DMS114 treated with DMSO at 0.1 percent for 48 hours (cell line): ENCODE measurements around the gene OBSL1.

ENCODE experiments used
- DNase-seq: peaks from one replicate; lab custom pipeline; 2025; ENCODE audit not compliant: unreplicated experiment; lab: John Stamatoyannopoulos, UW

Gene OBSL1

DNA sequence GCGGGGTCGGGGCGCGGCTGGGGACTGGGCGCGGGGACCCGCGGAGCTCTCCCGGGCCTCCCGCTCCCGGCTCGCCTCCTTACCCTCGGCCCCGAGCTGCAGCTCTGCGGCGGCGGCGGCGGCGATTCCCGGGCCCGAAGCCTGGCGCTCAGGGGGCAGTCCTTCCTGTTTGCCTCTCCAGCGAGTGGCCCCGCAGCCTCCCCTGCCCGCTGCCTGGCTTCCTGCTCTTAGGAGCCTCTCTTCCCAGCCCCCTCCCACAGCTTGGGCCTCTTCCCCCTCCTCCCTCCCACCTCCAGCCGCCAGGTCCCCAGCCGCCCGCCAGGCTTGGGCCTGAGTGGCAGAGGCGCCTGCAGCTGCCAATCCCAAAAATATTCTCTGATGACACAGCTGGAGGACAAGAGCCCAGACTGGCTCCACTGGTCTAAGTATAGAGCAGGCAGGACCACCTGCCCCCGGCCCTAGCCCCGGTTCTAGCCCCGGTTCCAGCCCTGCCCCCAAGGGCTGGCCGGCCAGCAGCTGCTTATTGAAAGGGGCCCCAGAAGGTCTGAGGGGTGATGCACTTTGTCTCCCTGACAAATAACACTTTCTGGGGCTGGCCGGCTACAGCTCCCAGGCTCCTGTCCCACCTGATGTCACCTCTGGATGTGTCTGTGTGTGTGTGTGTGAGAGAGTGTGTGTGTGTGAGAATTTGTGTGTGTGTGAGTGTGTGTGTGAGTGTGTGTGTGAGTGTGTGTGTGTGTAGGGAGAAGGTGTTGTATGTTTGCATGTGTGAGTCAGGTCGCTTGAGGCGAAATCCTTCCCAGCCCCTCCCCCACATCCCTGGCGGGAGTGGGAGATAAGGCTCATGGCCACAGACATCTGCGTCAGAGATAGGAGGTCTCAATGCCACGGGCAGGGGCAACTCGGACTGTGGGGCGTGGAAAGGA lies at the start of gene OBSL1:
Gene OBSL1 (minus strand): TSS at position 229 of the 926 bp plus-strand sequence. CDS start 307 bp downstream, outside the sequence.
- DNase-seq, result peak; percentile 8

DNA sequence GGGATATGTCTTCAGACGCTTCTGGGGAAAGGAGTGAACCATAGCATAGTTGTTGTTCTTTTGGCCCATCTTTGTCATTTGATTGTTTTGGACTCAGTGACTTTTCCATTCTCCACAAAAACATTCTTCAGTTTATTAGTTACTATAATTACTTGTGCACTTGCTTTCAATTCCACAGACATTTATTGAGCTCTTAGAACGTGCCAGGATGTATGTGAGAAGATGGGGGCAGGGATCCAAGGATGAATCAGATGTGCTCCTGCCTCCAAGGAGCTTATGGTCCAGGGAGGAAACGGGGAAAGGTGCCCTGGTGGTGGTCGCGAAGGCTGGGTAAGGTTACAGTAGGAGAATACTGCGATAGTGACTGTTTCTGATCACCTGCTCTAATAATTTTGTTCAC lies 49.2 kb upstream of the OBSL1 start:
- no peak for DNase-seq

DNA sequence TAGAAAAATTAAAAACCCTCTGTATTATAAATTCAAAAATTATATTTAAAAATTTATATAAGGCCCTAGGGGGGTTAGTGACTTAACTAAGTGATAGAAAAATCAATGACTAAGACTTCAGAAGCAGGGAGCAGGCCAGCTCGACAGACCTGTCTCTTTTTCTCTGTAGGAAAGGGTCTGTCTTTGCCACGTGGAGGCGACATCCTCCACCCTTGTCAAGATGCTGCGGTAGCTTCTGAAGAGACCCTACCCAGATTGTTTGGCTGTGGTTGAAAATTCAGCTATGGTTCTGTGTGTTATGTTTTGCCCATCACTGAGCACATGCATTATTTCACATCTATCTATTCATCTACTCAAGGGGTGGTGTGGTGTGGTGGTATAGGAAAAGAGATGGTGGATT lies 47.9 kb upstream of the OBSL1 start:
- no peak for DNase-seq

DNA sequence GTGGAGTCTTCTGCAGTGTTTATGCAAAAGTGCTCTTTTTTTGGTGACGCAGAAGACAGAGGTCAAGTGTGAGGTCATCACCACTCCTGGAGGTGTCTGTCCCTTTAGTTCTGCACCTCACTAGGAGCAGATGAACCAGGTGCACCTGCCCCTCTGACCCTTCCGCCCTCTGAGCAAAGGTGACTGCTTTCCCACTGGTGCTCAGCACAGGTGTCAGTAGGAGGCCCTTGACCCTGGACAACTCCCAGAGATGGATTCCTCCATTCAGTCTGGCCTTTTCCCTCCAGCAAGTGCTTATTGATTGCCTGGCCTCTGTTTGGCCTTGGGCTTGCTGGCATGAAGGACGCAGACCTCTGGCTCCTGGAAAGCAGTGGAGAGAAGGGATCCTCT lies 47.4 kb upstream of the OBSL1 start:
- no peak for DNase-seq

DNA sequence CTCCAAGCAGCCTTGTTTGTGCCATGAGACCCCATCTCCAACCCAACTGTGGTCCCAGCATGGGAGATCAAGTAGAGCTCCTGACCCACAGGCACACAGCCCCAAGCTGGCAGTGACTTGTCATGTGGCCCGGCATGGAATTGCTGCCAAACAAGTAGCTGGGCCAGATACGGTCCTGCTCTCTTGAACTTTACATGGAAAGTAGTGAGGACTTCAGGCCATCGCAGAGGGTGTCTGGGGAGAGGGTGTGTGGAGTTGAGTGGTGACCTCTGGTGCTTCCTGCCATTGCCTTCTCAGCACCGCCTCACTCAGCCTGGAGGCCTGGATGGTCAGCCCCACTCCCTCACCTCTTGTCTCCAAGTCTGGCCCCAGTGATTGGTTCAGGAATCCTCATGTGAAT lies 45.2 kb upstream of the OBSL1 start:
- no peak for DNase-seq

DNA sequence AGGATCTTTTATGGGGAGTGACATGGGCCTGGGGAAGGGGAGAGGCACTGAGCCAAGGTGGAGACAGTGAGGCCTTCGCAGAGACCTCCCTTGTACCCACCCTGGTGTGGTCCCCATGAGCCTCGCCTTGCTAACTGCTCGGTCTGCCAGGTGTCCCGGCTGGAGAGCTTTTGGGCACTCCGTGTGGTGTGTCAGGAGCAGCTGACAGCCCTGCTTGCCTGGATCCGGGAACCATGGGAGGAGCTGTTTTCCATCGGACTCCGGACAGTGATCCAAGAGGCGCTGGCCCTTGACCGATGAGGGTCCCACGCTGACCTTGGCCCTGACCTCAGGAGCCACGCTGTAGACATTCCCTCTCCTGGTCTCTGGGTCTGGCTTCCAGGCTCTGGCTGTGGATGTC lies 44.6 kb upstream of the OBSL1 start:
- DNase-seq, result no peak

DNA sequence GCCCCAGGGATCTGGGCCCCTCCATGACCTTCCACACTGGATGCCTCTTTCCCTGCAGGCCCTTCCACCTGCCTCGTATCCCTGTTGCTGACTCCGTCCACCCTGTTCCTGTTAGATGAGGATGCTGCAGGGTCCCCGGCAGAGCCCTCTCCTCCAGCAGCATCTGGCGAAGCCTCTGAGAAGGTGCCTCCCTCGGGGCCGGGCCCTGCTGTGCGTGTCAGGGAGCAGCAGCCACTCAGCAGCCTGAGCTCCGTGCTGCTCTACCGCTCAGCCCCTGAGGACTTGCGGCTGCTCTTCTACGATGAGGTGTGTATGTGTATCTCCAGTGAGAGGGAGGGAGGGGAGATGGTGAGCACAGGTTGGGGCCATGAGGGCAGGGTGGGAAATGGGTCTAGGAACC lies 43.7 kb upstream of the OBSL1 start:
- DNase-seq, result no peak

DNA sequence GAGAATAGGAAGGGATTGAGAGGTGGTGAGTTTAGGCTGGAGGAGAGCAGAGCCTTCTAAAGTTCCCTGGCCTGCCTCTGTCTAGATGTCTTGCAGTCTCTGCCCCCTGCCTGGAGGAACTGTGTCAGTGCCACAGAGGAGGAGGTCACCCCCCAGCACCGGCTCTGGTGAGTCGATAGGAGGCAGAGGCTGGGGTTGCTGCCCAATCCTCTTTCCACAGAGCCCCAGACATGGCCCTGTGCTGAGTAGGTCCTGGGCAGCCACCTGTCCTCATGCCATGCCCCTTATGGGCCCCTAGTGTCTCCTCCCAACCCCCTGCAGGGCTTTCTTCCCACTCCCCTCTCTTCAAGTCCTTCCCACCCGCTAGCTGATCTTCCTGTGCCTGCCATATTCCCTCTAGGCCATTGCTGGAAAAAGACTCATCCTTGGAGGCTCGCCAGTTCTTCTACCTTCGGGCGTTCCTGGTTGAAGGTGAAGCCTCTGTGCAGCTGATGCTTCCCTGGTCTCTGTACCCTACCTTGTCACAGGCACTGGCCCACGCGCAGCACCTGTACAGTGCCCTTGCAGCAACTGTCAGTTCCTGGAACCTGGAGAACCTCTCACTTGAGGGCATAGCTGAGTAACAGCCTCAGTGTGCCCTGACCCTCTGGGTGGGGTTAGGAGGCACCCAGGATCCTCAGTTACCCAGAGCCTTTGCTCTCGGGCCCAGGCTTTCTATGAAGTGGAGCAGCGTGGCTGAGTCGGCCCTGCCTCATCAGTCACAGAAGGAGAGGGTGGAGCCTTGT lies 42.9 kb upstream of the OBSL1 start:
- no peak for DNase-seq

DNA sequence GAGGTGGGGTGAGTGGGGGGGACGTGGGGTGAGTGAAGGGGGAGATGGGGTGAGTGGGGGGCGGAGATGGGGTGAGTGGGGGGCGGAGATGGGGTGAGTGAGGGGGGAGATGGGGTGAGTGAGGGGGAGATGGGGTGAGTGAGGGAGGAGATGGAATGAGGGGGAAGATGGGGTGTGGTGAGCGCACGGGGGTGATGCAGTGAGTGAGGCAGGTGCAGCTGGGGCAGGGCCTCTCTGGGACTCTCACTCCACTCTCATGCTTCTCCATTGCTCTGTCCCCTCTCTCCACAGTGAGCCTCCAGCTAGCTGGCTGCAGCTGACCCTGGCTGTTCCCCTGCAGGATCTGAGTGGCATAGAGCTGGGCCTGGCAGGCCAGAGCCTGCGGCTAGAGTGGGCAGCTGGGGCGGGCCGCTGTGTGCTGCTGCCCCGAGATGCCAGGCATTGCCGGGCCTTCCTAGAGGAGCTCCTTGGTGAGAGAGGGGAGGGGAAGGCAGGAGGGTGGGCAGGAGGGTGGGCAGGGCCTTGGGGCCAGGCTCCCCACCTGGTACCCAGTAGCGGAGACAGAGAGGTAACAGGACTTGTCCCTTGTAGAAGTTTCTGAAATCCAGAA lies 42.2 kb upstream of the OBSL1 start:
- DNase-seq, result no peak

DNA sequence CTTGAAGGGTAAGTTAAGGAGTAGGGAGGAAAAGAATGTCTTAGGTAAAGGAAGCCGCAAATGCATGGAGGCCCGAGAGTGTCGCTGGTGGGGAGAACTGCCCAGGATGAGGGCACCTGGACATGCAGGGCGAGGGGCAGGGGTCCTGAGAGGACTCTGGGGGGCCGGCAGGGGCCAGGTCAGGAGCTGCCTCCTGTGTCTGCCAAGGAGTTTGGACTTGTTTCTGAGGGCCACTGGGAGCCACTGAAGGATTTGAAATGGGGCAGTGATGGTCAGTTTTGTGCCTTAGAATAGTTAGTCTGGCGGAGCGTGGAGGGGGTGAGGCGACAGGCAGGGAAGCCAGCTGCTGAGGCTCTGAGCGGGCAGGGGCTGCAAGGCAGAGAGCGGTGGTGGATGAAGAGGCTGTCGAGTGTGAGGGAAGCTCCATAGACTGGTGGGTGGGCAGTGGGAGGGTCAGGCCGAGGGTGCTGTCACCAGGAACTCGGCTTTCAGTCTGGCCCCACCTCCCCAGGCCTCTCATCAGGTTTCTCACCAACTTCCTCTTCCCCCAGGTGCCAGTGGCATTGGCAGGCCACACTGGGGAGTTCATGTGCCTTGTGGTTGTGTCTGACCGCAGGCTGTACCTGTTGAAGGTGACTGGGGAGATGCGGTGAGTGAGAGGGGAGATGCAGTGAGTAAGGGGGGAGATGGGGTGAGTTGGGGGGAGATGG lies 41.4 kb upstream of the OBSL1 start:
- DNase-seq, result no peak

DNA sequence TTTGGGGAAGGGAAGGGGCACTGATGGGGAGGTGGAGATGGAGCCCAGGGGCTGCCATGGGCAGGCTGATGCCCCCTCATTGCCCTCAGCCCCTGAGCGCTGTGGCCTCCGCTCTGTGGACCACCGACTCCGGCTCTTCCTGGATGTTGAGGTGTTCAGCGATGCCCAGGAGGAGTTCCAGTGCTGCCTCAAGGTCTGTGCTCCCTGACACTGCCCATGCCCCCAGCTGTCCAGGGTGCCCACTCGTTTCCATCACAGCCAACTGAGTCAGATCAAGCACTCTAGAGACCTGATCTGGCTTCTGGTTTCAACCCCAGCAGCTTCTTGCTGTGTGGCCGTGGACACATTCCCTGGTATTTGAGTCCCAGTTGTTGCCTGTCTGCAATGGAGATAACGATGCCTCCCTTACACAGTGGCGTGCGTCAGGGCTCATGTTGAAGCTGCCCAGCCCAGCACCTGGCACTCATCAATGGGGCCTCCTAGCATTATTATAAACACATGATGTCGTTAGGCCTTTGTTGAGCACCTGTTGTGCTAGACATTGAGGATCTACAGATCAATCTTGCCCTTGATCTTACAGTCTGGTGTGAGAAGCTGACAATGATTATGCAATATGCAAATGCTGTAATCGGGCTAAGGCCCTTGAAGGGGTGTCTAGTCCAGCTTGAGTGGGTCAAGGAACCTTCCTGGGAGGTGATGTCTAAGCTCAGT lies 40.7 kb upstream of the OBSL1 start:
- no peak for DNase-seq

DNA sequence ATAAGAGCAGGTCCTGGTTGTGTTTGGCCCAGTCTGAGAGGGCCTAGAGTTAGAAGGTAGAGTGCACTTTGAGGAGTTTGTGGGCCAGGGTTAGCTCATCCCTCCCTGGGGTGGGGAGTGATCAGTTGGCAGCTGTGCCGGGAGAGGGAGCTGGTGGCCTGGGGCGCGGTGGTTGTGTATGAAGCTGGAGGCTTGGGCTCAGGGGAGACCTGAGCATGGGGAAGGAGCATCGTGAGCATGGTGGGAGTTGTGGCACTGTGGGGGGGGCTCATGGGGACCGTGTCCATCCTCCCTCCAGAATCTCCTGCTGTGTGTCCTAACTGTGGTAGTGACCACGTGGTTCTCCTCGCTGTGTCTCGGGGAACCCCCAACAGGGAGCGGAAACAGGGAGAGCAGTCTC lies 40.0 kb upstream of the OBSL1 start:
- DNase-seq, result no peak

DNA sequence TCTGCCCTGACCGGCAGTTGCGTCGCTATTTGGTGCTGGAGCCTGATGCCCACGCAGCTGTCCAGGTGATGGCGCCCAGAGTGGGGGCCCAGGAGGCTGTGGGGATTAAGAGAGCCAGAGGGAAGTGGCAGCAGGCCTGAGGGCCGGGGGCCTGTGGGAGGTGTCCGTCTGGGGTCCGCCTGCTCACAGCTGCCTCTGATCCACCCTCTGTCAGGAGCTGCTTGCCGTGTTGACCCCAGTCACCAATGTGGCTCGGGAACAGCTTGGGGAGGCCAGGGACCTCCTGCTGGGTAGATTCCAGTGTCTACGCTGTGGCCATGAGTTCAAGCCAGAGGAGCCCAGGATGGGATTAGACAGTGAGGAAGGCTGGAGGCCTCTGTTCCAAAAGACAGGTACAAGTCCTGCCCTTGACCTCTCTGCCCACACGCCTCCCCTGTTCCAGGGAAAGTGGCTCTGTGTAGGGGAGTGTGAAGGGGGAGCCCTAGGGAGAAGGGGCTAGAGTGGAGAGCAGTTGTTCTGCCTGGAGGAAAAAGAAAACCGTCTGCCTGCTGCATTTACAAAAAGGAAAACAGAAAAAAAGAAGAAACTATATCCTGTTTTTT lies 37.9 kb upstream of the OBSL1 start:
- no peak for DNase-seq

DNA sequence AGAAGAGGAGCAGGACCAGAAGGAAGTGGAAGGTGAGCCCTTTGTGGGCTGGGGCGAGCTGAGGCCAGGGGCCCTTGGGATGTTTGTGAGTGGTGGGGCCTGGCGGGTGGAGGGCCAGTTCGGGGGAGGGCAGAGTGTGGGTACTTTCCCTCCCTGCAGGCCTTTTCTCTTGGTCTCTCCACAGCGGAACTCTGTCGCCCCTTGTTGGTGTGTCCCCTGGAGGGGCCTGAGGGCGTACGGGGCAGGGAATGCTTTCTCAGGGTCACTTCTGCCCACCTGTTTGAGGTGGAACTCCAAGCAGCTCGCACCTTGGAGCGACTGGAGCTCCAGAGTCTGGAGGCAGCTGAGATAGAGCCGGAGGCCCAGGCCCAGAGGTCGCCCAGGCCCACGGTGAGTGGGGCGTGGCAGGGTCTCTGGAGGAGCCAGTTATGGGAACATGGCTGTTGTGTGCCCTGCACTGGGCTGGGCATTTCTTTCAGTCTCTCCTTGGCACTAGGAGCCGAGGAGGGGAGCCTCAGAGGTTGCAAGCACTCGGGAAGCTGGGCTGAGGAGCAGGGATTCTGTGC lies 37.1 kb upstream of the OBSL1 start:
- no peak for DNase-seq

DNA sequence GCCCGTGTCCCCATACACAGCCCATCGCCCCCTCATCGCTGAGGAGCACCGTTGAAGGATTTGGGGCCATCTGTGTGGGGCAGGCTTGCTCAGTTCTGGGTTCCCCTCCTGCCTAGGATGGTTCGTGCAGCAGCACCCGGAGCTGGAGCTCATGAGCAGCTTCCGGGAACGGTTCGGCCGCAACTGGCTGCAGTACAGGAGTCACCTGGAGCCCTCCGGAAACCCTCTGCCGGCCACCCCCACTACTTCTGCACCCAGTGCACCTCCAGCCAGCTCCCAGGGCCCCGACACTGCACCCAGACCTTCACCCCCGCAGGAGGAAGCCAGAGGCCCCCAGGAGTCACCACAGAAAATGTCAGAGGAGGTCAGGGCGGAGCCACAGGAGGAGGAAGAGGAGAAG lies 36.6 kb upstream of the OBSL1 start:
- no peak for DNase-seq

DNA sequence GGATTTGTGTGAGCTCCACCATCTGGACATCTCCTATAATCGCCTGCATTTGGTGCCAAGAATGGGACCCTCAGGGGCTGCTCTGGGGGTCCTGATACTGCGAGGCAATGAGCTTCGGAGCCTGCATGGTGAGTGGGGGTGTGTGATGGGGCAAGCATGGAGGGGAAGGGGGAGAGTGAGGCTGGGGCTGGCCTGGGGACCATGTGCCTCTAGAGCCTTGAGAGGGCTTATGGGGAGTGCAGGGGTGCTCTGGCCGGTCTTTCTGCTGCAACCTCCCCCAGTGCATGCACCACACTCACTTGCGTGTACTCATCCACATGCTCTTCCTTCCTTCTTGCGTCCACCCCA lies 34.2 kb upstream of the OBSL1 start:
- DNase-seq, result no peak

DNA sequence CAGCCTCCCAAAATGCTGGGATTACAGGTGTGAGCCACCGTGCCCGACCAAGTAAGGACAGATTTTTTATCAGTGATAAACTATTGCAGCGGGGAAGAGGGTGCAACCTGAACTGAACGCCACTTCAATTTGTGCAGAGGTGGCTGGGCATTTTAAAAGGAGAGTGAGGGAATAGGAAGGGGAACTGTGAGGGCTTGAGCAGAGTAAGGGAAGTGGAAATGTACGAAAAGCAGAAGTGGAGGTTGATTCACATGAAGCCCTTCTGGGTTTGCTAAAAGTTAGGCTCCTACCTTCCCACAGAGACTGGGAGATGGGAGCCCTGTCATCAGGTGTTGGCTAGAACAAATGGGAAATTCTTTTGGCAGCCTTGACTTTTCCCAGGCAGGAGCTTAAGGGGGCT lies 32.4 kb upstream of the OBSL1 start:
- no peak for DNase-seq

DNA sequence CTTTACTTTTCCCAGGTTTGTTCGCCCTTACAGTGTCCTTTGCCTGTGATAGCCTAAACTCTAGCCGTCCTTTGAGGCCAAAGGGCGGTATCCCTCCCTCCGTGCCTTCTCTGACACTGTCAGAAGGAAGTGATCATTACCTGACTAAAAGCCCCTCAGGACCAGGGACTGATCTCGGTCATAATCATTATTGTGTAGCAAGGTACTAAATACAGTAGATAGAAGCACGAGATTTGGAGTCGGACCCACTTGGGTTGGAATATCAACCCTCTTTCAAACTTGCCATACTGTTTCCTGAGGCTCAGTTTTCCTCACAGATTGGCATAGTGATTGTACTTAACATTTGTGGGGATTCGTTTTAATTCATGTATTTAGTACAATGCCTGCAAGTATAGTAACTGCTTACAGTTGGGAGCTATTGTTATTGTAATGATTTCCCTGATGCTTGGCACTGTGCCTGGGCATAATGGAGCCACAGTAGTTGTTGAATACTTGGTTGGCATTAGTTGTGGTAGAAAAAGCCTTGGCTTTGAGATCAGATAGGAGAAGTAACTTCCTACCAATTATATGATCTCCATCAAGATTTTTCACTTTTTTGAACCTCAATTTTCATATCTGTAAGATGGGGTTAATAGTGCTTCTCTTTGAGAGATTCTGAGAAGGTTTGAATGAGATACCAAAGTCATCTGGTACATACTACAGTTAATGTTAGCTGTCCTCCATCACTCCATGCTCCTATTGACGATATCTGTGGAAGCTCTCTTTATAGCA lies 27.2 kb upstream of the OBSL1 start:
- no peak for DNase-seq
